Stimulated activated CD4-positive, alpha-beta T cell treated with anti-CD3 and anti-CD28 coated beads, Interleukin-4, amount 100 ng/mL, for 1 hour (primary cell): ENCODE measurements around the gene GNAL.
"Not testable (repeated sequence)": the region's sequence is repeated elsewhere in the genome, so short reads cannot be mapped to it uniquely, and the experiment has no call there.

Source experiments
- DNase-seq: peaks from one replicate; pipeline ENCODE4 v3.0.0-alpha.2; 2020

The GNAL gene

GRCh38 chr18:11688972-11689668 is at the start of gene GNAL:
GNAL (plus strand) TSS chr18:11689264; CDS start chr18:11689564, 300 bp downstream.
- DNase-seq = peak; percentile 56

GRCh38 chr18:11647310-11647709 is 41.8 kb upstream of the GNAL start:
- DNase-seq = not testable (repeated sequence)

DNA sequence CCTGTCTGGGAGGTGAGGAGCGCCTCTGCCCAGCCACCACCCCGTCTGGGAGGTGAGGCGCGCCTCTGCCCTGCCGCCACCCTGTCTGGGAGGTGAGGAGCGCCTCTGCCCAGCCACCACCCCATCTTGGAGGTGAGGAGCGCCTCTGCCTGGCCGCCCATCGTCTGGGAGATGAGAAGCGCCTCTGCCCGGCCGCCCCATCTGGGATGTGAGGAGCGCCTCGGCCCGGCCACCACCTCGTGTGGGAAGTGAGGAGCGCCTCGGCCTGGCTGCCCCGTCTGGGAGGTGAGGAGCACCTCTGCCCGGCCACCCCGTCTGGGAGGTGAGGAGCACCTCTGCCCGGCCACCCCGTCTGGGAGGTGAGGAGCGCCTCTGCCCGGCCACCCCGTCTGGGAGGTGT is 41.3 kb upstream of the GNAL start:
- DNase-seq = not testable (repeated sequence)

DNA sequence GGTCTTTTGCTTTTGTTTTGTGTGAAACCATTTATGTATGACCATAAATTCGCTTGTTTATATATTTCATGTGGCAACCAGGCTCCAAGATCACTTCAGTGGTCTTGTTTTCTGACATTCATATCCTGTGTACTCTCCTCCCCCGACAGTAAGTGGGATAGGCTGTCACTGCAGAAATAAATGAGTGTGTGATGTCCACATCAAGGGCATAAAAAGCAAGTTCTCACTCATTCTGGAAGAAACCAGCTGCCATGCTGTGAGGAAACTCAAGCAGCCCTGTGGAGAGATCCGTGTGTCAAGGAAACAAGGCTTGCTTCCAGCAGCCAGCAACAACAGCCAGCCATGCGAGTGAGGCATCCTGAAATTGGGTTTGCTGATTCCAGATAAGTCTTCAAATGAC is 39.2 kb upstream of the GNAL start:
- no peak for DNase-seq

- DNase-seq = no peak
Observed at GRCh38 chr18:11651899-11652298, 37.2 kb upstream of the GNAL start.

DNA sequence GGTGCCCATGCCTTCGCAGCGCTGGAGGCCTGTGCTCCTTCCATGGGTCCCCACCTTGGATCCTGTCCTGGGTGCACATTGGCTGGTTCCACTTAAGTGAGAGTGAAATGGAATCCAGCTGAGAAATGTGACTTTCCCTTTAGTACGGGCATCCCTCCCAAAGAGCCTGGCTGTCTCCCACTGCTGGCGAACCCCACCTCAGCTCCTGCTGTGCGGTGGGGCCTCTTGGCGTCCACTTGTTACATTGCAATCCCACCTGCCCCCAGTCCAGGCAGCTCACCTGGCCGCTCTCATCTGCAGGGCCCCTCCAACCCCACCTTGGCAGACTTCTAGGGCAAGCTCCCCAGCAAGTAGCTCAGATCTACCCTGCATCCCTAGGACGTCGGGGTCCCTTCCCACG is 35.5 kb upstream of the GNAL start:
- no peak for DNase-seq

DNA sequence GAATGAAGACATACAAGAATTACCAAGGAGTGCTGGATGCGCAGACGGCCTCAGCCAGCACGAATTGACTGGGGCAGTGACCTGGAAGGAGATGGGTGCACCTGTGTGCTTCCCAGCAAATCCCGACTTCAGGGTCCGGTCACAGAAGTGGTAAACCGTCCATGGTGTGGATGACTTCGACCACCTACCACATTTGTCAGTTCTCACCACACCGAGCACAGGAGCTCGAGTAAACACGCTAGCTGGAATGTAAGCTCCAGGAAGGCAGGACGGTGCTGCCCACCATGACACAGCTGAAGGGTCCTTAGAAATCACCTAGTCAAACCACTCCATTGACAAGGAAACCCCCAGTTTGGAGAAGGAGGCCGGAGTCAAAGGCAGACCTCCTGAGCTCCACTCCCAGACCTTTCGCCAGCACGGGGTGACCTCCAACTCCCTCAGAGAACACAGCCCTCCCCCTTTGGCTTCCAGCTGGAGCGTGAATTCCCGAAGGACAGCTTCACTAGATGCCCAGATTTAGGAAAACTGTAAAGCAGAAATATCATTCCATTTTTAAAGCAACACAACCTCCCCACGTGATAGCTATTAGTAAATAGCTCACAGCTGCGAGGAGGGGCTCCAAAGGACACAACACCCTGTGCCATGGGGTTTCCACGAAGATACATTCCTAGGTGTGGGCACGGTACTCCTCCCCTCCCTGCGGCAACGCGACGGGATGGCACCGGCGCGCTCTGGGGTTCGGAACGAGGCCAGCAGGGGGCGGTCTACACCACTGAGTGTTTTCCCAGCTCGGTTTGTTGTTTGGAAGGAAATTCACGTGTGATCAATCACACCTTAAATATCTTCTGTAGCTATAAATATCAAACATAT is 34.1 kb upstream of the GNAL start:
- DNase-seq = peak; percentile 49

DNA sequence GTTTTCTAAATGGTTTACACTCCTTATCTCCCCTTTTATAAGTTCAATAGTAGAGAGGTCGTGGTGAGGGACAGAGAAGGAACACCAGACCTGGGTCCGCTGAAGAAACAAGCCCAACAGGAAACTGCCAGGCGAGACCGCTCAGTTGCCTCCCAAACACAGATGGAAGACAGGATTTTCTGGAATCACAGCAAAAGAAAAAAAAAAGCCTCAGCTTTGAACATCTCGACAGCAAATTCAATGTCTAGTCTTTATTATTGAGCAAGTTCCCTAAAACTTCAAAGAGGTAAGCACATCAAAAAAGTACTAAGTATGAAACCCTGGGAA is 33.5 kb upstream of the GNAL start:
- no peak for DNase-seq

- no peak for DNase-seq
Observed at GRCh38 chr18:11657152-11657551, 31.9 kb upstream of the GNAL start.

GRCh38 chr18:11657554-11657953 is 31.5 kb upstream of the GNAL start:
- no peak for DNase-seq

GRCh38 chr18:11658019-11658418 is 31.0 kb upstream of the GNAL start:
- no peak for DNase-seq

- DNase-seq = no peak
Observed at GRCh38 chr18:11658989-11659388, 30.1 kb upstream of the GNAL start.

DNA sequence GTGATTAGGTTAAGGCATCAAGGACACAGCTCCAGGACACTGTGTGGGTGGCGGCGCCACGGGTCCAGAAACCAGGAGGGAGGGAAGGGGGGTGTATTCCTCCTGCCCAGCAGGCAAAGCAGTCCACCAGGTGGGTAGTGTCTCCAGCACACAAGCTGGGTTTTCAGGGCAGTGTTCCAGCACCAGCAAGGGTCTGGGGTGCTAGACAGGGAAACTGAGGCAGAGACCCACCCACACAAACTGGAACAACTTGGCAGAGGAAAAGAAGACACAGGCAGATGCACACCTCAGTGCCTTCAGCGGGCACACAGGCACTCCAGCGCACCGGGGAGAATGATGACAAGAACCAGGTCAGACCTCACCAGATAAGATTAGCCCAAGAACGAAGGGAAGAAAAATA is 28.4 kb upstream of the GNAL start:
- no peak for DNase-seq

DNA sequence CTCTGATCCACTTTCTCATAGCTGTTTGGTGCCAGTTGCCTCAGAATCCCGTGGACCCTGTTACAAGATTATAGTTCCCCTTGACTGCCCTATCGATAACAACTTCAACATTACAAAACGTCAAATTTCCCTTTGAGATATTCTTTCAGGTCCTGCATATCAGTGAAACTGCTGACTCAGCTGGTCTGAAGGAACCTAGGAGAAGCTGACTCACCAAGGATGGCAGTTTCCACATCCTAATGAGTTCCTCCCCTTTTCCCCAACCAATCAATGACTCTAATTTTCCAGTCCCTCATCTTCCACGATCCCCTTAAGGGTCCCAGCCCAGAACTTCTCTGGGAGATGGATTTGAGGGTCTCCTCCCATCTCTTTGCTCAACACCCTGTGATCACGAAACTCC is 27.6 kb upstream of the GNAL start:
- no peak for DNase-seq

- no peak for DNase-seq
Observed at GRCh38 chr18:11663439-11664029, 25.5 kb upstream of the GNAL start.

- DNase-seq = no peak
Observed at GRCh38 chr18:11664286-11664685, 24.8 kb upstream of the GNAL start.

GRCh38 chr18:11665146-11665545 is 23.9 kb upstream of the GNAL start:
- DNase-seq = no peak

GRCh38 chr18:11665587-11665986 is 23.5 kb upstream of the GNAL start:
- no peak for DNase-seq

DNA sequence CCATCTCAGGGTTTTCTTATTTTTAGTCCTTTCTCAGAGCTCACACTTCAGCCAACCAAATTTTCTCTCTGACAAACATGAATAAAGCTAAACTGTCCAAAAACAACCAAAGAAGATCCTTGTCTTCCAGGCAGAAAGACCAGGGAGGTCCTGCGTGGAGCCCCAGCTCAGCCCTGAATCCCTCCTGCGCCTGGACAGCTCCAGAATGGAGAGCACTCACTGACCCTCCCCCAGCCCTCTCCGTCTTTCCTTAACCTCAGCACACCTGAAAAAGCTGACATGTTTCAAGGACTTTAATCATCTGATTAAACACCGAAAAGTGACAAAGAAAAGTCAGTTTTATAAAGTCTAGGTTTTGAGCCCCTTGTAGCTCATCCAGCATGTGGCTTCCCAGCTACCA is 22.9 kb upstream of the GNAL start:
- no peak for DNase-seq

- DNase-seq = no peak
Observed at GRCh38 chr18:11666831-11667230, 22.2 kb upstream of the GNAL start.

DNA sequence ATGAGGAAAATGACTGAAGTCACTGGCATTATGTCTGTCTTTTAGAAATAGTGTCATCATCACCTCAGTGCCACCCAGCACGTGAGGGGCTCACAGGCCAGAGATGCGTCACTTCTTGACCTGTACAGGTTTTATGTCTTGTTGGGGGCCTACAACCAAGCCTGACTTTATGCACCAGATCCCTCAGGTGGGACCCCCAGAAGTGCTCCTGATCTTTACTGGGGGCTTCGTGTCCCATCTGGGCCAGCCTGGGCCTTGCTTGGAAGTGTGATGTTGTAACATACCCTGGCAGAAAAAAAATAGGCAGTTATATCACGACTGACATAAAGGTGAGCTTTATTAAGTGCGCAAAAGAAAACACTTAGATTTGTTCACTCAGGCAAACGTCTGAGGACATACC is 21.5 kb upstream of the GNAL start:
- DNase-seq = no peak

GRCh38 chr18:11668441-11669169 is 20.5 kb upstream of the GNAL start:
- no peak for DNase-seq

- DNase-seq = no peak
Observed at GRCh38 chr18:11669271-11669947, 19.7 kb upstream of the GNAL start.
